Limb (tissue), 2 donors: Measurements from ENCODE around the gene NPTXR.
"Not testable (repeated sequence)": the region's sequence is repeated elsewhere in the genome, so short reads cannot be mapped to it uniquely, and the experiment has no call there.

Experiments used
- DNase-seq, 2 donors: peaks; one replicate each; pipeline ENCODE4 v3.0.0-alpha.2; 2016; ENCODE audit errors: extremely low spot score in 2 of 2

NPTXR gene

GRCh38 chr22:38832005-38832978, 11.5 kb downstream of the NPTXR start:
- no peak for DNase-seq

- no peak for DNase-seq
Measured at GRCh38 chr22:38831166-38831945, 12.5 kb downstream of the NPTXR start.

GRCh38 chr22:38830845-38831108, 13.1 kb downstream of the NPTXR start:
- DNase-seq: no peak

GRCh38 chr22:38830026-38830844, 13.6 kb downstream of the NPTXR start:
- DNase-seq: no peak

- DNase-seq: no peak
Measured at GRCh38 chr22:38829485-38829884, 14.3 kb downstream of the NPTXR start.

- DNase-seq: no peak
Measured at GRCh38 chr22:38828616-38829205, 15.1 kb downstream of the NPTXR start.

- DNase-seq: no peak
Measured at GRCh38 chr22:38828191-38828590, 15.6 kb downstream of the NPTXR start.

- no peak for DNase-seq
Measured at GRCh38 chr22:38827510-38827909, 16.3 kb downstream of the NPTXR start.

GRCh38 chr22:38826801-38827200, 17.0 kb downstream of the NPTXR start:
- no peak for DNase-seq

- no peak for DNase-seq
Measured at GRCh38 chr22:38826386-38826785, 17.4 kb downstream of the NPTXR start.

- DNase-seq: peak; percentile 69 to 82
Measured at GRCh38 chr22:38824585-38824984, 19.2 kb downstream of the NPTXR start.

GRCh38 chr22:38823637-38824036, 20.2 kb downstream of the NPTXR start:
- no peak for DNase-seq

GRCh38 chr22:38823076-38823475, 20.8 kb downstream of the NPTXR start:
- DNase-seq: no peak

- DNase-seq: no peak
Measured at GRCh38 chr22:38820020-38820419, 23.8 kb downstream of the NPTXR start.

- no peak for DNase-seq
Measured at GRCh38 chr22:38819387-38819940, 24.4 kb downstream of the NPTXR start.

GRCh38 chr22:38817196-38817595, 26.6 kb downstream of the NPTXR start:
- DNase-seq: no peak

GRCh38 chr22:38815842-38816241, 28.0 kb downstream of the NPTXR start:
- no peak for DNase-seq

GRCh38 chr22:38811241-38811640, 32.6 kb downstream of the NPTXR start:
- no peak for DNase-seq

GRCh38 chr22:38805041-38805593, 38.7 kb downstream of the NPTXR start:
- DNase-seq: not testable (repeated sequence)

GRCh38 chr22:38802671-38803121, 41.1 kb downstream of the NPTXR start:
- peak in 1 of 2 donors; percentile 48 for DNase-seq
